Activated CD4-positive, alpha-beta T cell treated with anti-CD3 and anti-CD28 coated beads for 36 hours (primary cell): ENCODE data around the gene PCYT2. TPM values are rescaled to one million over a fixed set of nuclear protein-coding genes. Genes with fewer than 3 reads are reported as not detected.
A peak's percentile ranks its signal among the peaks of the same experiment; 100 is the strongest.

Experiments used
- ATAC-seq: fragments of 200-7000 bp; cut with Tn5 transposase; one replicate; pipeline ENCODE4 v1.10.0; 2021; ENCODE audit warnings: mild to moderate bottlenecking, moderate library complexity
- CTCF ChIA-PET: fragments of 350-600 bp; sonication (Branson Sonifier 250); formaldehyde crosslinking; loops from one replicate; lab custom pipeline; 2021; ENCODE audit warnings: antibody characterized with exemption; lab: Charles Lee
- POLR2A ChIA-PET: fragments of 350-600 bp; sonication (Branson Sonifier 250); formaldehyde crosslinking; loops from one replicate; lab custom pipeline; 2021; ENCODE audit warnings: antibody characterized with exemption, inconsistent platforms; lab: Charles Lee
- DNase-seq: peaks from one replicate; pipeline ENCODE4 v3.0.0-alpha.2; 2020
- H3K27ac Mint-ChIP-seq: one replicate; pipeline ENCODE4 v1.8.0; 2021; ENCODE audit warnings: mixed read lengths
- H3K27me3 Mint-ChIP-seq: one replicate; pipeline ENCODE4 v1.8.0; 2021; ENCODE audit warnings: mixed read lengths
- H3K36me3 Mint-ChIP-seq: one replicate; pipeline ENCODE4 v1.8.0; 2021; ENCODE audit warnings: low read depth, mixed read lengths
- H3K4me1 Mint-ChIP-seq: one replicate; pipeline ENCODE4 v1.8.0; 2021; ENCODE audit warnings: mixed read lengths
- H3K4me3 Mint-ChIP-seq: one replicate; pipeline ENCODE4 v1.8.0; 2021; ENCODE audit warnings: mild to moderate bottlenecking, moderate library complexity, mixed read lengths
- H3K9me3 Mint-ChIP-seq: one replicate; pipeline ENCODE4 v1.8.0; 2021; ENCODE audit warnings: low read depth, mixed read lengths
- intact Hi-C, 2 experiments: fragments of 100-400 bp; cut with DNase I in 1 of 2; cut with micrococcal nuclease in 1 of 2; formaldehyde crosslinking; loops; one replicate each; pipeline versions ENCODE4 v1.14.2 to v1.15.1; 2022 to 2024; cut with DNase I, micrococcal nuclease
- total RNA-seq, 2 experiments: library from RNA; stranded (reverse); gene quantifications; one replicate each; pipeline ENCODE4 v1.2.3, GENCODE V29; 2021

PCYT2 gene
- total RNA-seq, 2 experiments from 2014 or later = 19.7 to 24.0 TPM

GRCh38 chr17:81902653-81903414, 8.4 kb downstream of the PCYT2 start:
- Mint-ChIP-seq H3K27me3 (peaks cover 5% of the 10 kb centered on the region), H3K36me3 (peaks cover 29% of the 10 kb centered on the region), H3K4me3 (no peak overlapping the region), H3K9me3 (no peaks in the 10 kb centered on the region), H3K4me1 (peaks cover 5% of the 10 kb centered on the region), H3K27ac (no peak overlapping the region)
- peak; percentile 45 for ATAC-seq
- POLR2A ChIA-PET = no interaction called here
- intact Hi-C loops = no loop called here
- DNase-seq = no peak
- CTCF ChIA-PET = no interaction called here

- no peak within 1 kb of the TSS for H3K27ac Mint-ChIP-seq
- DNase-seq (no peak), ATAC-seq (peak; percentile 42)
- peaks cover 5% of the 10 kb centered on the region for H3K4me1 Mint-ChIP-seq
- no peak within 1 kb of the TSS for H3K4me3 Mint-ChIP-seq
- no peaks in the 10 kb centered on the region for H3K9me3 Mint-ChIP-seq
- POLR2A ChIA-PET = no interaction called here
- H3K27me3 Mint-ChIP-seq = peaks cover 5% of the 10 kb centered on the region
- intact Hi-C loops = no loop called here
- CTCF ChIA-PET = no interaction called here
- H3K36me3 Mint-ChIP-seq = peaks cover 33% of the 10 kb centered on the region
These were observed 9.1 kb downstream of the PCYT2 start, which contains the start of gene NPB for GRCh38 chr17:81902023-81902652. TSS of gene NPB (plus strand) at chr17:81902238. CDS start at chr17:81902278, 40 bp downstream.

- ChIA-PET POLR2A (no interaction called here), CTCF (interaction anchor here (0.5 kb wide), 1 partner anchor 262 kb away, joined by 3 read pairs; no protein-coding TSS in a partner anchor)
- peaks cover 5% of the 10 kb centered on the region for H3K4me1 Mint-ChIP-seq
These were observed 9.8 kb downstream of the PCYT2 start for GRCh38 chr17:81901167-81902022.

GRCh38 chr17:81900181-81900820, 10.9 kb downstream of the PCYT2 start:
- Mint-ChIP-seq H3K27me3 (peaks cover 5% of the 10 kb centered on the region), H3K27ac (no peak overlapping the region), H3K36me3 (peaks cover 39% of the 10 kb centered on the region), H3K9me3 (no peaks in the 10 kb centered on the region), H3K4me1 (peaks cover 5% of the 10 kb centered on the region), H3K4me3 (no peak overlapping the region)
- POLR2A ChIA-PET = no interaction called here
- ATAC-seq = no peak
- CTCF ChIA-PET = interaction anchor here (0.6 kb wide), 1 partner anchor 14 kb away, joined by 3 read pairs; no protein-coding TSS in a partner anchor
- intact Hi-C loops = no loop called here
- DNase-seq = no peak

More at GRCh38 chr17:81901167-81902022, 9.8 kb downstream of the PCYT2 start:
- peaks cover 33% of the 10 kb centered on the region for H3K36me3 Mint-ChIP-seq
- DNase-seq = no peak
- intact Hi-C loops = no loop called here
- no peaks in the 10 kb centered on the region for H3K9me3 Mint-ChIP-seq
- peak; percentile 6 for ATAC-seq
- no peak overlapping the region for H3K27ac Mint-ChIP-seq
- H3K4me3 Mint-ChIP-seq = no peak overlapping the region
- peaks cover 5% of the 10 kb centered on the region for H3K27me3 Mint-ChIP-seq

GRCh38 chr17:81899514-81900166, 11.6 kb downstream of the PCYT2 start:
- Mint-ChIP-seq H3K4me1 (peaks cover 5% of the 10 kb centered on the region), H3K4me3 (no peak overlapping the region), H3K27ac (no peak overlapping the region), H3K27me3 (peaks cover 5% of the 10 kb centered on the region), H3K36me3 (peaks cover 43% of the 10 kb centered on the region), H3K9me3 (no peaks in the 10 kb centered on the region)
- ChIA-PET POLR2A (no interaction called here), CTCF (interaction anchor here (0.6 kb wide), 1 partner anchor 13 kb away, joined by 3 read pairs; no protein-coding TSS in a partner anchor)
- intact Hi-C loops = no loop called here
- DNase-seq (no peak), ATAC-seq (no peak)

- Mint-ChIP-seq H3K27me3 (peaks cover 5% of the 10 kb centered on the region), H3K4me3 (no peak overlapping the region), H3K27ac (no peak overlapping the region), H3K36me3 (peaks cover 47% of the 10 kb centered on the region), H3K9me3 (no peaks in the 10 kb centered on the region), H3K4me1 (peaks cover 5% of the 10 kb centered on the region)
- ChIA-PET POLR2A (no interaction called here), CTCF (no interaction called here)
- intact Hi-C loops = no loop called here
- no peak for ATAC-seq
- no peak for DNase-seq
These were observed 12.3 kb downstream of the PCYT2 start for GRCh38 chr17:81898885-81899284.

GRCh38 chr17:81898029-81898866, 13.0 kb downstream of the PCYT2 start:
- ChIA-PET POLR2A (no interaction called here), CTCF (no interaction called here)
- H3K27me3 Mint-ChIP-seq = peaks cover 5% of the 10 kb centered on the region
- no peak overlapping the region for H3K27ac Mint-ChIP-seq
- no peak overlapping the region for H3K4me3 Mint-ChIP-seq
- peaks cover 8% of the 10 kb centered on the region for H3K4me1 Mint-ChIP-seq
- no peak for DNase-seq
- intact Hi-C loops = no loop called here
- H3K36me3 Mint-ChIP-seq = peaks cover 50% of the 10 kb centered on the region
- no peak for ATAC-seq
- no peaks in the 10 kb centered on the region for H3K9me3 Mint-ChIP-seq

GRCh38 chr17:81895400-81895799, 15.8 kb downstream of the PCYT2 start:
- Mint-ChIP-seq H3K9me3 (no peaks in the 10 kb centered on the region), H3K36me3 (peaks cover 54% of the 10 kb centered on the region), H3K4me3 (no peak overlapping the region), H3K27me3 (no peaks in the 10 kb centered on the region), H3K4me1 (peaks cover 10% of the 10 kb centered on the region), H3K27ac (no peak overlapping the region)
- POLR2A ChIA-PET = no interaction called here
- DNase-seq = no peak
- CTCF ChIA-PET = no interaction called here
- ATAC-seq = no peak
- intact Hi-C loops = no loop called here

- ChIA-PET CTCF (interaction anchor here (0.7 kb wide), 1 partner anchor 21 kb away, joined by 3 read pairs; no protein-coding TSS in a partner anchor), POLR2A (interaction anchor here (0.7 kb wide), 1 partner anchor 20 kb away, joined by 3 read pairs; the partner anchor contains the start of gene PCYT2)
- H3K4me1 Mint-ChIP-seq = peaks cover 32% of the 10 kb centered on the region
- peak overlapping the region; percentile 93 for H3K4me3 Mint-ChIP-seq
- peaks cover 58% of the 10 kb centered on the region for H3K36me3 Mint-ChIP-seq
- peak; percentile 2 for ATAC-seq
- peak overlapping the region; percentile 99 for H3K27ac Mint-ChIP-seq
- intact Hi-C loops = loop anchor here (1.0 to 5.0 kb wide), 16 partner anchors 20 to 567 kb away; partner anchors contain the start of genes ARHGDIA (in 2 of the 2), P4HB (in 2 of the 2), ASPSCR1 (in 1 of the 2) and CCDC137 (in 1 of the 2)
- DNase-seq = no peak
- no peaks in the 10 kb centered on the region for H3K9me3 Mint-ChIP-seq
- no peaks in the 10 kb centered on the region for H3K27me3 Mint-ChIP-seq
These were observed 20.0 kb downstream of the PCYT2 start for GRCh38 chr17:81891303-81891552.
